ENCODE results near the gene LIMK1.

The LIMK1 gene

DNA sequence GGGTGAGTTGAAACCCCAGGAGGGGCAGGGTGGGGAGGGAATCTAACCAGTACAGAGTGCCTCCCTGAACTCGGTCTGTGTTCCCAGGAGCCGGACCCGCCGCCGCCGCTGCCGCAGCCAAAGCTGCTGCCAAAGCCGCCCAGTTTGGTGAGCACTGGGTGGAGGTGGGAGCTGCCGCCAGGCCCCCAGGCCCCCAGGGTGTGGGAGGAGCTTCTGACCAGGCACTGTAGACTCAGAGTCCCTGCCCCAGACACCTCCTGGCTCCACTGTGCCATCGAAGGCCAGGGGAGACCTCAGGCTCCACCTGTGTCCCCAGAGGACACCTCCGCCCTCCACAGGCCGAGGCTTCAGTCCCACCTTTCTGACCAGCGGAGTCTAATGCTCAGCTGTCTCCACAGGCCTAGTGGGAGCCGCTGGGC is 20.4 kb upstream of the LIMK1 start:
- no peak overlapping the region for H3K27ac ChIP-seq

DNA sequence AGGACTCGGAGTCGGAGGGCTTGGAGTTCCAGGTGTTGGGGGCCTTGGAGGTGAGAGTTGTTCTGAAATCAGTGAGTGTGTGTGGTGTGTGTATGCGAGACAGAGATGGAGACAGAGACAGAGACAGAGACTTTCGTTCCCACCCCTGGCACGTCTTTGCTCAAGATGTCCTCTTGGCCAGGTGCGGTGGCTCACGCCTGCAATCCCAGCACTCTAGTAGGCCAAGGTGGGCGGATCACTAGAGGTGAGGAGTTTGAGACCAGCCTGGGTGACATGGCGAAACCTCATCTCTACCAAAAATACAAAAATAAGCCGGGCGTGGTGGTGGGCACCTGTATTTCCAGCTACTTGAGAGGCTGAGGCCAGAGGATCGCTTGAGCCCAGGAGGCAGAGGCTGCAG is 20.0 kb upstream of the LIMK1 start:
- Histone ChIP-seq H2AFZ (no peak overlapping the region), H3K4me1 (peaks cover 2% of the 10 kb centered on the region), H3K9me3 (ENCODE audit: control insufficient read depth, low read length) (no peaks in the 10 kb centered on the region), H3K27me3 (ENCODE audit: control insufficient read depth, insufficient read depth, low read length) (no peaks in the 10 kb centered on the region), H3K4me3 (ENCODE audit: low read depth, low read length) (no peak overlapping the region), H3K4me2 (ENCODE audit: low read length) (no peak overlapping the region), H3K79me2 (no peaks in the 10 kb centered on the region), H3K9ac (no peak overlapping the region), H3K36me3 (ENCODE audit: control insufficient read depth, insufficient read depth, low read length) (no peaks in the 10 kb centered on the region), H3K27ac (no peak overlapping the region)
- TF ChIP-seq, protein P1, sequence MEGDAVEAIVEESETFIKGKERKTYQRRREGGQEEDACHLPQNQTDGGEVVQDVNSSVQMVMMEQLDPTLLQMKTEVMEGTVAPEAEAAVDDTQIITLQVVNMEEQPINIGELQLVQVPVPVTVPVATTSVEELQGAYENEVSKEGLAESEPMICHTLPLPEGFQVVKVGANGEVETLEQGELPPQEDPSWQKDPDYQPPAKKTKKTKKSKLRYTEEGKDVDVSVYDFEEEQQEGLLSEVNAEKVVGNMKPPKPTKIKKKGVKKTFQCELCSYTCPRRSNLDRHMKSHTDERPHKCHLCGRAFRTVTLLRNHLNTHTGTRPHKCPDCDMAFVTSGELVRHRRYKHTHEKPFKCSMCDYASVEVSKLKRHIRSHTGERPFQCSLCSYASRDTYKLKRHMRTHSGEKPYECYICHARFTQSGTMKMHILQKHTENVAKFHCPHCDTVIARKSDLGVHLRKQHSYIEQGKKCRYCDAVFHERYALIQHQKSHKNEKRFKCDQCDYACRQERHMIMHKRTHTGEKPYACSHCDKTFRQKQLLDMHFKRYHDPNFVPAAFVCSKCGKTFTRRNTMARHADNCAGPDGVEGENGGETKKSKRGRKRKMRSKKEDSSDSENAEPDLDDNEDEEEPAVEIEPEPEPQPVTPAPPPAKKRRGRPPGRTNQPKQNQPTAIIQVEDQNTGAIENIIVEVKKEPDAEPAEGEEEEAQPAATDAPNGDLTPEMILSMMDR (IDR thresholded peaks at IDR 0.05) = no peak

More for the DNA sequence above, 20.4 kb upstream of the LIMK1 start:
- H3K9ac ChIP-seq = no peak overlapping the region
- no peak overlapping the region for H2AFZ ChIP-seq
- H3K79me2 ChIP-seq = no peaks in the 10 kb centered on the region
- H3K4me3 ChIP-seq (ENCODE audit: low read depth, low read length) = no peak overlapping the region
- no peak overlapping the region for H3K4me2 ChIP-seq (ENCODE audit: low read length)
- no peaks in the 10 kb centered on the region for H3K36me3 ChIP-seq (ENCODE audit: control insufficient read depth, insufficient read depth, low read length)
- H3K27me3 ChIP-seq (ENCODE audit: control insufficient read depth, insufficient read depth, low read length) = no peaks in the 10 kb centered on the region
- H3K4me1 ChIP-seq = peaks cover 2% of the 10 kb centered on the region
- H3K9me3 ChIP-seq (ENCODE audit: control insufficient read depth, low read length) = no peaks in the 10 kb centered on the region
- TF ChIP-seq, protein P1 (IDR thresholded peaks at IDR 0.05) = no peak

DNA sequence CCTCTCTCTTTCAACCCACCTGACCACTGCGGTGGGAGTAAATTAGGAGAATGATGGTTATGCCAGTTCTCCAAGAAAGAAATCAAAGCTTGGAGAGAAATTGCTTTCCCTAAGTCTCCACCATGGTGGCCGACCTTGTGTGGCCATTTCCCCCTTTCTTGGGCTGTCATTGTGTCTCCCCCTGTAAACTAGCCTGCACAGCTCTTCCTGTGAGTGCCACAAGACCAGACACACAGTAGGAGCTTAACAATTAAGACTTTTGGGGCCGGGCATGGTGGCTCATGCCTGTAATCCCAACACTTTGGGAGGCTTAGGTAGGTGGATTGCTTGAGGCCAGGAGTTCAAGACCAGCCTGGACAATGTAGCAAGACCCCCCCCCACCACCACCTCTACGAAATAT is 18.9 kb upstream of the LIMK1 start:
- no peak overlapping the region for H3K4me3 ChIP-seq (ENCODE audit: low read depth, low read length)
- no peak overlapping the region for H3K27ac ChIP-seq
- H3K9ac ChIP-seq = no peak overlapping the region
- peaks cover 2% of the 10 kb centered on the region for H3K4me1 ChIP-seq
- H3K4me2 ChIP-seq (ENCODE audit: low read length) = no peak overlapping the region
- no peaks in the 10 kb centered on the region for H3K79me2 ChIP-seq
- no peaks in the 10 kb centered on the region for H3K9me3 ChIP-seq (ENCODE audit: control insufficient read depth, low read length)
- H3K27me3 ChIP-seq (ENCODE audit: control insufficient read depth, insufficient read depth, low read length) = no peaks in the 10 kb centered on the region
- no peaks in the 10 kb centered on the region for H3K36me3 ChIP-seq (ENCODE audit: control insufficient read depth, insufficient read depth, low read length)
- H2AFZ ChIP-seq = no peak overlapping the region
- TF ChIP-seq, protein P1 (IDR thresholded peaks at IDR 0.05) = no peak

DNA sequence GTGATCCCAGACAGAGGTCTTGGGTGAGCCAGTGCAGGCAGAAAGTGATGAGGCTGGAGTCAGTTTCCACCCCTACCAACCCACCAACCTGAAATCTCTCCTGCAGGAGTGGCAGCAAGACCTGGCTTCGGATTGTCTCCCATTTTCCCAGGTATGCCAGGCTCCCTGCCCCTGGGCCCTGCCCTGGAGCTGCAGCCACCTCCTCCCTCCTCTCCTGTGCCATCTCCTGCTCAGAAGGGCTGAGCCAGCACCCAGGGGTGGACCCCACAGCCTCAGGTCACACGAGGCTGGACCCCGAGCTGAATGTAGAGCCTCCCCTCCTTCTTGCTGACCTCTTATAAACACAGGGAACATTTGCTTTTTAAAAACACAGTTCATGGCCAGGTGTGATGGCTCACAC is 17.0 kb upstream of the LIMK1 start:
- Histone ChIP-seq H3K27ac (no peak overlapping the region), H3K4me3 (ENCODE audit: low read depth, low read length) (no peak overlapping the region), H3K79me2 (no peaks in the 10 kb centered on the region), H3K36me3 (ENCODE audit: control insufficient read depth, insufficient read depth, low read length) (no peaks in the 10 kb centered on the region), H3K4me1 (peaks cover 2% of the 10 kb centered on the region), H2AFZ (no peak overlapping the region), H3K9me3 (ENCODE audit: control insufficient read depth, low read length) (no peaks in the 10 kb centered on the region), H3K9ac (no peak overlapping the region), H3K4me2 (ENCODE audit: low read length) (no peak overlapping the region), H3K27me3 (ENCODE audit: control insufficient read depth, insufficient read depth, low read length) (no peaks in the 10 kb centered on the region)
- TF ChIP-seq, protein P1 (IDR thresholded peaks at IDR 0.05) = no peak

DNA sequence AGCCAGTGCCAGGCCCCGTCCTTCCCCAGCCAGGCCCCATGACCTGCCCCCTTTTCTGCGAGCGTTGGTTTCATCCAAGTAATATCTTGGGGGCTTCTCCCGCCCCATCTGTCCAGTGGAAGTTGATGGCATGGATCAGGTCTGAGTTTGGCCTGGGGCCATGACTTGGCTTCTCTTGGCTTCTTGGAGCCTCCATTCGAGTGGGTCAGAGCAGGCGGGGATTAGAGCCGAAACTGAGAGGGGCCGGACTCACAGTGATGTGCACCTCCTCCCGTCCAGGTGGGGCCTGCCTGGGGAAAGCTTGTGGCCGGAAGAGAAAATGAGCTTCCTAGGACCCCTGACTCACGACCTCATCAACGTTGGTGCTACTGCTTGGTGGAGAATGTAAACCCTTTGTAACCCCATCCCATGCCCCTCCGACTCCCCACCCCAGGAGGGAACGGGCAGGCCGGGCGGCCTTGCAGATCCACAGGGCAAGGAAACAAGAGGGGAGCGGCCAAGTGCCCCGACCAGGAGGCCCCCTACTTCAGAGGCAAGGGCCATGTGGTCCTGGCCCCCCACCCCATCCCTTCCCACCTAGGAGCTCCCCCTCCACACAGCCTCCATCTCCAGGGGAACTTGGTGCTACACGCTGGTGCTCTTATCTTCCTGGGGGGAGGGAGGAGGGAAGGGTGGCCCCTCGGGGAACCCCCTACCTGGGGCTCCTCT is 15.1 kb upstream of the LIMK1 start:
- no peak overlapping the region for H3K4me2 ChIP-seq (ENCODE audit: low read length)
- H3K36me3 ChIP-seq (ENCODE audit: control insufficient read depth, insufficient read depth, low read length) = no peaks in the 10 kb centered on the region
- TF ChIP-seq, protein P1 (IDR thresholded peaks at IDR 0.05) = no peak
- no peak overlapping the region for H3K27ac ChIP-seq
- no peak overlapping the region for H3K9ac ChIP-seq
- H3K4me1 ChIP-seq = no peaks in the 10 kb centered on the region
- H3K4me3 ChIP-seq (ENCODE audit: low read depth, low read length) = no peak overlapping the region
- no peaks in the 10 kb centered on the region for H3K79me2 ChIP-seq
- no peak overlapping the region for H2AFZ ChIP-seq
- no peaks in the 10 kb centered on the region for H3K27me3 ChIP-seq (ENCODE audit: control insufficient read depth, insufficient read depth, low read length)
- no peaks in the 10 kb centered on the region for H3K9me3 ChIP-seq (ENCODE audit: control insufficient read depth, low read length)
